Measurements from ENCODE around the gene VPS16.
A peak's percentile ranks its signal among the peaks of the same experiment; 100 is the strongest.

VPS16 gene

DNA sequence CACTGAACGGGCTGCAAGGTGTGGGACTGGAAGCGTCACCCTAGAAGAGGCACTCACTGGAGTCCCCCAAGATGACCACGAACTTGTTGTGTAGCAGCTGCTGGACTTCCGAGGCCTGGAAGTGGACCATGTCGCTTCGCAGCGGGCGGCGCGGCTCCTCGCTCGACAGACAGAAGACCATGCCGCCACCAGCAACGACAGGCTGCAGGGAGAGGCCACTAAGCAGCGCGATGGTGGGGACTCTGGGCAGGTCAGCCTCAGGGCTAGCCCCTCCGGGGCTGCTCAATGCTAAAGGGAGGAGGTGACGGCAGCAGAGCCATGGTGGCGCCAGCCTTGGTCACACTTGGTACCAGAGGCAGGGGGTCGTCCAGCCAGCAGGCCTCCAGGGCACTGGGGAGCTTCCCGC lies 810 bp upstream of the VPS16 start:
- H3K4me1 ChIP-seq (ENCODE audit: control extremely low read depth in 1 of 4, control insufficient read depth in 4 of 4, insufficient read depth in 4 of 4, low read length in 3 of 4) = peaks cover 3 to 20% (median 13%) of the 10 kb centered on the region in 4 experiments
- 92% methylated on average over 21 of the region's 21 CpGs for WGBS (ENCODE audit: insufficient coverage)
- no peaks in the 10 kb centered on the region for H3K27me3 ChIP-seq (replicated peaks in 2 of 5; ENCODE audit: control insufficient read depth in 4 of 5, insufficient read depth in 5 of 5, low read length in 4 of 5)
- H3K36me3 ChIP-seq (ENCODE audit: control insufficient read depth in 4 of 4, insufficient read depth in 4 of 4, low read length in 3 of 4) = peaks cover 2 to 30% (median 24%) of the 10 kb centered on the region in 4 experiments
- POLR2A ChIA-PET = interaction anchor here (1.6 kb wide), 1 partner anchor 39 kb away, joined by 9 read pairs; no protein-coding TSS in a partner anchor
- DNase-seq = no peak
- CTCF ChIA-PET = interaction anchor here (1.7 kb wide), 1 partner anchor 10 kb away, joined by 7 read pairs; no protein-coding TSS in a partner anchor
- H3K9me3 ChIP-seq (ENCODE audit: control extremely low read depth in 1 of 5, control insufficient read depth in 4 of 5, insufficient read depth in 2 of 5, low read depth in 1 of 5, low read length in 4 of 5) = no peaks in the 10 kb centered on the region
- H3K4me3 ChIP-seq (ENCODE audit: control insufficient read depth in 1 of 7, extremely low read depth in 1 of 7, insufficient read depth in 4 of 7, low read depth in 2 of 7, low read length in 6 of 7) = peak overlapping the region in 5 of 7 experiments; percentile 17 to 93 (median 87)
- H3K27ac ChIP-seq (ENCODE audit: insufficient read depth in 1 of 2, low read depth in 1 of 2, low read length in 2 of 2, poor library complexity in 1 of 2, severe bottlenecking in 2 of 2) = peak overlapping the region in 1 of 2 experiments; percentile 78

GRCh38 chr20:2840967-2841531 lies 504 bp downstream of the VPS16 start:
- ChIA-PET POLR2A (interaction anchor here (1.6 kb wide), 1 partner anchor 40 kb away, joined by 9 read pairs; no protein-coding TSS in a partner anchor), CTCF (interaction anchor here (0.9 to 1.0 kb wide), 2 partner anchors 8 to 11 kb away, joined by 4 to 6 read pairs; no protein-coding TSS in a partner anchor)
- no peak for DNase-seq
- H3K4me1 ChIP-seq (ENCODE audit: control extremely low read depth in 1 of 4, control insufficient read depth in 4 of 4, insufficient read depth in 4 of 4, low read length in 3 of 4) = peaks cover 3 to 20% (median 13%) of the 10 kb centered on the region in 4 experiments
- H3K4me3 ChIP-seq (ENCODE audit: control insufficient read depth in 1 of 7, extremely low read depth in 1 of 7, insufficient read depth in 4 of 7, low read depth in 2 of 7, low read length in 6 of 7) = peak overlapping the region; percentile 45 to 93 (median 84)
- H3K36me3 ChIP-seq (ENCODE audit: control insufficient read depth in 4 of 4, insufficient read depth in 4 of 4, low read length in 3 of 4) = peaks cover 0 to 22% (median 18%) of the 10 kb centered on the region in 4 experiments
- peak overlapping the region in 1 of 2 experiments; percentile 64 for H3K27ac ChIP-seq (ENCODE audit: insufficient read depth in 1 of 2, low read depth in 1 of 2, low read length in 2 of 2, poor library complexity in 1 of 2, severe bottlenecking in 2 of 2)
- no peaks in the 10 kb centered on the region for H3K27me3 ChIP-seq (replicated peaks in 2 of 5; ENCODE audit: control insufficient read depth in 4 of 5, insufficient read depth in 5 of 5, low read length in 4 of 5)
- no peaks in the 10 kb centered on the region for H3K9me3 ChIP-seq (ENCODE audit: control extremely low read depth in 1 of 5, control insufficient read depth in 4 of 5, insufficient read depth in 2 of 5, low read depth in 1 of 5, low read length in 4 of 5)
- 10% methylated on average over 33 of the region's 33 CpGs for whole genome bisulfite sequencing (ENCODE audit: insufficient coverage)

DNA sequence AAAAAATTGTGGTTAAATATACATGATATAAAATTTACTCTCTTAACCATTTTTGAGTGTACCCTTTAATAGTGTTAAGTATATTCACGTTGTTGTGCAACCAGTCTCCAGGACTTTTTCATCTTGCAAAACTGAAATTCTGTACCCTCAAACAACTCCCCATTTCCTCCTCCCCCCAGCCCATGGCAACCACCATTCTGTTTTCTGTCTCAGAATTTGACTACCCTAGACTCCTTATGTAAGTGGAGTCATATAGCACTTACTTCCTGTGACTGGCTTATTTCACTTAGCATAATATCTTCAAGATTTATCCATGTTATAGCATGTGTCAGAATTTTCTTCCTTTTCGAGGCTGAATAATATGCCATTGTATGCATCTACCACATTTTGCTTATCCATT lies 5.1 kb downstream of the VPS16 start:
- Histone ChIP-seq H3K27me3 (replicated peaks in 2 of 5; ENCODE audit: control insufficient read depth in 4 of 5, insufficient read depth in 5 of 5, low read length in 4 of 5) (no peaks in the 10 kb centered on the region), H3K4me1 (ENCODE audit: control extremely low read depth in 1 of 4, control insufficient read depth in 4 of 4, insufficient read depth in 4 of 4, low read length in 3 of 4) (peaks cover 3 to 7% (median 5%) of the 10 kb centered on the region in 4 experiments), H3K9me3 (ENCODE audit: control extremely low read depth in 1 of 5, control insufficient read depth in 4 of 5, insufficient read depth in 2 of 5, low read depth in 1 of 5, low read length in 4 of 5) (no peaks in the 10 kb centered on the region), H3K4me3 (ENCODE audit: control insufficient read depth in 1 of 7, extremely low read depth in 1 of 7, insufficient read depth in 4 of 7, low read depth in 2 of 7, low read length in 6 of 7) (no peak overlapping the region), H3K36me3 (ENCODE audit: control insufficient read depth in 4 of 4, insufficient read depth in 4 of 4, low read length in 3 of 4) (peaks cover 0 to 12% (median 4%) of the 10 kb centered on the region in 4 experiments), H3K27ac (ENCODE audit: insufficient read depth in 1 of 2, low read depth in 1 of 2, low read length in 2 of 2, poor library complexity in 1 of 2, severe bottlenecking in 2 of 2) (no peak overlapping the region)
- no CpG with 5 or more reads among the region's 2 CpGs for WGBS (ENCODE audit: insufficient coverage)
- POLR2A ChIA-PET = no interaction called here
- CTCF ChIA-PET = no interaction called here
- DNase-seq = no peak

DNA sequence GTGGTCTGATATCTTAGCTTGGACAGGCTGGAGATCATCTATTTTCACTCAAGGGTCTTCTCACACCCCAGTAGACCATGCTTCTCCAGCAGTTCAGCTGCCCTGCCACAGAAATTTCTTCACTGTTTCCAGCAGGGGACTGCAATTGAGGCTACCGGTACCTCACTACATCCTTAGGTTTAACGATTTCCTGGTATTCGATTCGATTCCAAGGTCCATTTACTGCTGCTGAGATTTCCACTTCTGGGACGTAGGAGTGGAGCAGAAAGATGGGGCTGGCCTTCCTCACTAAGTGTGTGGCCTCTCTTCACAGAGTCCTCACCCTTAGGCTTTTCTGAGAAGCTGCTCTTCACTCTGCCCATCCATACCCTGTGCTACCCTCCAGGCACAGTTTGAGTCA lies 6.2 kb downstream of the VPS16 start:
- H3K9me3 ChIP-seq (ENCODE audit: control extremely low read depth in 1 of 5, control insufficient read depth in 4 of 5, insufficient read depth in 2 of 5, low read depth in 1 of 5, low read length in 4 of 5) = no peaks in the 10 kb centered on the region
- H3K36me3 ChIP-seq (ENCODE audit: control insufficient read depth in 4 of 4, insufficient read depth in 4 of 4, low read length in 3 of 4) = peaks cover 0 to 12% (median 4%) of the 10 kb centered on the region in 4 experiments
- WGBS (ENCODE audit: insufficient coverage) = 94% methylated on average over 3 of the region's 5 CpGs
- H3K27ac ChIP-seq (ENCODE audit: insufficient read depth in 1 of 2, low read depth in 1 of 2, low read length in 2 of 2, poor library complexity in 1 of 2, severe bottlenecking in 2 of 2) = no peak overlapping the region
- POLR2A ChIA-PET = no interaction called here
- no peak for DNase-seq
- no peak overlapping the region for H3K4me3 ChIP-seq (ENCODE audit: control insufficient read depth in 1 of 7, extremely low read depth in 1 of 7, insufficient read depth in 4 of 7, low read depth in 2 of 7, low read length in 6 of 7)
- CTCF ChIA-PET = no interaction called here
- H3K27me3 ChIP-seq (replicated peaks in 2 of 5; ENCODE audit: control insufficient read depth in 4 of 5, insufficient read depth in 5 of 5, low read length in 4 of 5) = no peaks in the 10 kb centered on the region
- peaks cover 0 to under 1% (median 0%) of the 10 kb centered on the region in 4 experiments for H3K4me1 ChIP-seq (ENCODE audit: control extremely low read depth in 1 of 4, control insufficient read depth in 4 of 4, insufficient read depth in 4 of 4, low read length in 3 of 4)

GRCh38 chr20:2847802-2848201 lies 7.3 kb downstream of the VPS16 start:
- ChIA-PET POLR2A (no interaction called here), CTCF (interaction anchor here (1.4 kb wide), 1 partner anchor 90 kb away, joined by 3 read pairs; no protein-coding TSS in a partner anchor)
- no peak for DNase-seq
- Histone ChIP-seq H3K4me3 (ENCODE audit: control insufficient read depth in 1 of 7, extremely low read depth in 1 of 7, insufficient read depth in 4 of 7, low read depth in 2 of 7, low read length in 6 of 7) (no peak overlapping the region), H3K27me3 (replicated peaks in 2 of 5; ENCODE audit: control insufficient read depth in 4 of 5, insufficient read depth in 5 of 5, low read length in 4 of 5) (no peaks in the 10 kb centered on the region), H3K27ac (ENCODE audit: insufficient read depth in 1 of 2, low read depth in 1 of 2, low read length in 2 of 2, poor library complexity in 1 of 2, severe bottlenecking in 2 of 2) (no peak overlapping the region), H3K36me3 (ENCODE audit: control insufficient read depth in 4 of 4, insufficient read depth in 4 of 4, low read length in 3 of 4) (peaks cover 0 to 12% (median 4%) of the 10 kb centered on the region in 4 experiments), H3K9me3 (ENCODE audit: control extremely low read depth in 1 of 5, control insufficient read depth in 4 of 5, insufficient read depth in 2 of 5, low read depth in 1 of 5, low read length in 4 of 5) (no peaks in the 10 kb centered on the region), H3K4me1 (ENCODE audit: control extremely low read depth in 1 of 4, control insufficient read depth in 4 of 4, insufficient read depth in 4 of 4, low read length in 3 of 4) (peaks cover 4 to 11% (median 7%) of the 10 kb centered on the region in 4 experiments)
- 95% methylated on average over 3 of the region's 4 CpGs for WGBS (ENCODE audit: insufficient coverage)

DNA sequence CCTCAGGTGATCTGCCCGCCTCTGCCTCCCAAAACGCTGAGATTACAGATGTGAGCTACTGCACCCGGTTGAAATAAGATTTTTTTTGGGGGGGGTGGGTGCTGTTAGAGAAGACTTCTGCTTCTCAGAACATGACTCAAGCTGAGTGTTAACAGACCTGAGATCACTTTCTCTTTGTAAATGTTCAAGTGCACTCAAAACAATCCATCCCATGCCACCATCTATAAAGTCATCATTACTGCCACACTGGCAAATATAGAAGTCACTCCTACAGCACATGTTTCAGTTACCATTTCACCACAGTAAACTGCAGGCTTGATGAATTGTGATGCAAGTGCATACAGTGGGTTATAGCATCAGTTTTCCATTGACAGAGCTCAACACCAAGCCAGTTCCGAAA lies 9.0 kb downstream of the VPS16 start:
- peak in 2 of 3 donors; percentile 21 to 25 for DNase-seq

DNA sequence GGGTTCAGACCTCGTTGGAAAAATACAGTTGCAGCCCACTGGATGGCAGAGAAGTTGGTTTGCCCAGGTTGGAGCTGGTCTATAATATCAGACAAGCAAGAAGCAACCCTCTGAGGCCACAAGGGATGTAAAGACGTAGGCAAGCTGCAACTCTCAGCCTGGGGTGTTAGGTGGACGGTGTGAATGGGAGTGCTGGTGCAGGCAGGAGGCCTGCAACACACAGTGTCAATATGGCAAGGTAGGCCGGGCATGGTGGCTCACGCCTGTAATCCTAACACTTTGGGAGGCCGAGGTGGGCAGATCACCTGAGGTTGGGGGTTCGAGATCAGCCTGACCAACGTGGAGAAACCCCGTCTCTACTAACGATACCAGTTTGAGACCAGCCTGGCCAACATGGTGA lies 10.5 kb downstream of the VPS16 start:
- CTCF ChIA-PET = interaction anchor here (0.7 to 6.6 kb wide), 19 partner anchors 11 to 164 kb away, joined by 3 to 47 read pairs (median 4); partner anchors contain the start of genes PCED1A and VPS16
- 94% methylated on average over 6 of the region's 10 CpGs for WGBS (ENCODE audit: insufficient coverage)

More for the DNA sequence above, 9.0 kb downstream of the VPS16 start:
- Histone ChIP-seq H3K4me3 (ENCODE audit: control insufficient read depth in 1 of 7, extremely low read depth in 1 of 7, insufficient read depth in 4 of 7, low read depth in 2 of 7, low read length in 6 of 7) (no peak overlapping the region), H3K9me3 (ENCODE audit: control extremely low read depth in 1 of 5, control insufficient read depth in 4 of 5, insufficient read depth in 2 of 5, low read depth in 1 of 5, low read length in 4 of 5) (no peaks in the 10 kb centered on the region), H3K27ac (ENCODE audit: insufficient read depth in 1 of 2, low read depth in 1 of 2, low read length in 2 of 2, poor library complexity in 1 of 2, severe bottlenecking in 2 of 2) (no peak overlapping the region), H3K36me3 (ENCODE audit: control insufficient read depth in 4 of 4, insufficient read depth in 4 of 4, low read length in 3 of 4) (peaks cover 0 to 10% (median 2%) of the 10 kb centered on the region in 4 experiments), H3K27me3 (replicated peaks in 2 of 5; ENCODE audit: control insufficient read depth in 4 of 5, insufficient read depth in 5 of 5, low read length in 4 of 5) (no peaks in the 10 kb centered on the region), H3K4me1 (ENCODE audit: control extremely low read depth in 1 of 4, control insufficient read depth in 4 of 4, insufficient read depth in 4 of 4, low read length in 3 of 4) (peaks cover 5 to 17% (median 13%) of the 10 kb centered on the region in 4 experiments)
- CTCF ChIA-PET = interaction anchor here (1.0 to 3.7 kb wide), 8 partner anchors 9 to 135 kb away, joined by 3 to 14 read pairs (median 6); partner anchors contain the start of genes PCED1A and VPS16
- 100% methylated on average over 1 of the region's 4 CpGs for WGBS (ENCODE audit: insufficient coverage)
- POLR2A ChIA-PET = no interaction called here

More for the DNA sequence above, 10.5 kb downstream of the VPS16 start:
- DNase-seq = peak in 2 of 3 donors; percentile 18 to 30
- POLR2A ChIA-PET = interaction anchor here (1.1 kb wide), 1 partner anchor 50 kb away, joined by 3 read pairs; no protein-coding TSS in a partner anchor
- Histone ChIP-seq H3K9me3 (ENCODE audit: control extremely low read depth in 1 of 5, control insufficient read depth in 4 of 5, insufficient read depth in 2 of 5, low read depth in 1 of 5, low read length in 4 of 5) (no peaks in the 10 kb centered on the region), H3K27ac (ENCODE audit: insufficient read depth in 1 of 2, low read depth in 1 of 2, low read length in 2 of 2, poor library complexity in 1 of 2, severe bottlenecking in 2 of 2) (no peak overlapping the region), H3K36me3 (ENCODE audit: control insufficient read depth in 4 of 4, insufficient read depth in 4 of 4, low read length in 3 of 4) (peaks cover 0 to 8% (median 0%) of the 10 kb centered on the region in 4 experiments), H3K4me3 (ENCODE audit: control insufficient read depth in 1 of 7, extremely low read depth in 1 of 7, insufficient read depth in 4 of 7, low read depth in 2 of 7, low read length in 6 of 7) (no peak overlapping the region), H3K4me1 (ENCODE audit: control extremely low read depth in 1 of 4, control insufficient read depth in 4 of 4, insufficient read depth in 4 of 4, low read length in 3 of 4) (peaks cover 5 to 17% (median 13%) of the 10 kb centered on the region in 4 experiments), H3K27me3 (replicated peaks in 2 of 5; ENCODE audit: control insufficient read depth in 4 of 5, insufficient read depth in 5 of 5, low read length in 4 of 5) (no peaks in the 10 kb centered on the region)

All from common myeloid progenitor, CD34-positive (primary cell).